MM.1S (cell line): Measurements from ENCODE around the gene SCIMP.

Experiments
- DNase-seq: peaks from one replicate; pipeline ENCODE4 v3.0.0-alpha.2; 2015
- H2AFZ ChIP-seq: fragments of 300-600 bp; sonication (generic); 2 replicates; pipeline ENCODE4 v1.6.0; 2016; ENCODE audit warnings: antibody characterized with exemption, low read length
- H3F3A ChIP-seq: fragments of 300-600 bp; sonication (generic); 2 replicates; pipeline ENCODE4 v1.6.1; 2016; ENCODE audit warnings: mild to moderate bottlenecking, antibody characterized with exemption, low read length, moderate library complexity, mixed read lengths; ENCODE audit not compliant: insufficient read depth
- H3K27ac ChIP-seq: fragments of 300-600 bp; sonication (generic); 2 replicates; pipeline ENCODE4 v1.5.1; 2016; ENCODE audit warnings: mild to moderate bottlenecking, low read length
- H3K27me3 ChIP-seq: fragments of 300-600 bp; sonication (generic); replicated peaks from 2 replicates; pipeline ENCODE4 v1.6.0; 2016; ENCODE audit warnings: low read length; ENCODE audit not compliant: insufficient read depth
- H3K36me3 ChIP-seq: fragments of 300-600 bp; sonication (generic); replicated peaks from 2 replicates; pipeline ENCODE4 v1.6.1; 2016; ENCODE audit warnings: mild to moderate bottlenecking, low read length, mixed read lengths; ENCODE audit not compliant: insufficient read depth
- H3K4me1 ChIP-seq: fragments of 300-600 bp; sonication (generic); 2 replicates; pipeline ENCODE4 v1.6.1; 2016; ENCODE audit warnings: low read length, mixed read lengths
- H3K4me2 ChIP-seq: fragments of 300-600 bp; sonication (generic); 2 replicates; pipeline ENCODE4 v1.6.0; 2016; ENCODE audit warnings: low read depth, low read length
- H3K4me3 ChIP-seq: fragments of 300-600 bp; sonication (generic); 2 replicates; pipeline ENCODE4 v1.5.1; 2016; ENCODE audit warnings: low read length, mixed read lengths
- H3K79me2 ChIP-seq: fragments of 300-600 bp; sonication (generic); 2 replicates; pipeline ENCODE4 v1.6.1; 2016; ENCODE audit warnings: mixed run types, low read length, mixed read lengths
- H3K9ac ChIP-seq: fragments of 300-600 bp; sonication (generic); 2 replicates; pipeline ENCODE4 v1.6.1; 2016; ENCODE audit warnings: low read length, mixed read lengths
- H3K9me2 ChIP-seq: fragments of 300-600 bp; sonication (generic); replicated peaks from 2 replicates; pipeline ENCODE4 v1.6.1; 2016; ENCODE audit warnings: mild to moderate bottlenecking, low read length, mixed read lengths; ENCODE audit not compliant: insufficient read depth
- H3K9me3 ChIP-seq: fragments of 300-600 bp; sonication (generic); replicated peaks from 2 replicates; pipeline ENCODE4 v1.6.1; 2016; ENCODE audit warnings: mild to moderate bottlenecking, low read length, mixed read lengths; ENCODE audit not compliant: insufficient read depth
- H4K20me1 ChIP-seq: fragments of 300-600 bp; sonication (generic); 2 replicates; pipeline ENCODE4 v1.6.1; 2016; ENCODE audit warnings: mild to moderate bottlenecking, low read length, moderate library complexity, mixed read lengths; ENCODE audit not compliant: insufficient read depth
- EZH2 ChIP-seq: fragments of 300-600 bp; sonication (generic); optimal IDR thresholded peaks from 2 replicates; pipeline ENCODE3; 2017; ENCODE audit warnings: low read depth, mild to moderate bottlenecking, antibody characterized with exemption, low read length, mixed read lengths
- EZH2phosphoT487 ChIP-seq: fragments of 300-600 bp; sonication (generic); IDR thresholded peaks from 2 replicates; pipeline ENCODE4 v1.6.1; 2018; ENCODE audit warnings: antibody characterized with exemption, low read length
- TF ChIP-seq, protein P1 (sequence below): fragments of 300-600 bp; sonication (generic); IDR thresholded peaks from 2 replicates; pipeline ENCODE4 v1.5.1; 2016; ENCODE audit warnings: antibody characterized with exemption, low read length, mixed read lengths

SCIMP gene

GRCh38 chr17:5209396-5209795 lies 25.3 kb downstream of the SCIMP start:
- no peak overlapping the region for H3K9ac ChIP-seq
- no peaks in the 10 kb centered on the region for H4K20me1 ChIP-seq
- H2AFZ ChIP-seq, result no peak overlapping the region
- H3K4me3 ChIP-seq, result no peak overlapping the region
- H3K79me2 ChIP-seq, result no peaks in the 10 kb centered on the region
- no peak overlapping the region for H3K27ac ChIP-seq
- no peaks in the 10 kb centered on the region for H3K4me1 ChIP-seq
- no peak for DNase-seq
- no peaks in the 10 kb centered on the region for H3K36me3 ChIP-seq
- no peaks in the 10 kb centered on the region for H3F3A ChIP-seq
- no peaks in the 10 kb centered on the region for H3K9me3 ChIP-seq
- H3K4me2 ChIP-seq, result no peak overlapping the region
- TF ChIP-seq EZH2 (no peak), EZH2phosphoT487 (no peak)
- TF ChIP-seq, protein P1, sequence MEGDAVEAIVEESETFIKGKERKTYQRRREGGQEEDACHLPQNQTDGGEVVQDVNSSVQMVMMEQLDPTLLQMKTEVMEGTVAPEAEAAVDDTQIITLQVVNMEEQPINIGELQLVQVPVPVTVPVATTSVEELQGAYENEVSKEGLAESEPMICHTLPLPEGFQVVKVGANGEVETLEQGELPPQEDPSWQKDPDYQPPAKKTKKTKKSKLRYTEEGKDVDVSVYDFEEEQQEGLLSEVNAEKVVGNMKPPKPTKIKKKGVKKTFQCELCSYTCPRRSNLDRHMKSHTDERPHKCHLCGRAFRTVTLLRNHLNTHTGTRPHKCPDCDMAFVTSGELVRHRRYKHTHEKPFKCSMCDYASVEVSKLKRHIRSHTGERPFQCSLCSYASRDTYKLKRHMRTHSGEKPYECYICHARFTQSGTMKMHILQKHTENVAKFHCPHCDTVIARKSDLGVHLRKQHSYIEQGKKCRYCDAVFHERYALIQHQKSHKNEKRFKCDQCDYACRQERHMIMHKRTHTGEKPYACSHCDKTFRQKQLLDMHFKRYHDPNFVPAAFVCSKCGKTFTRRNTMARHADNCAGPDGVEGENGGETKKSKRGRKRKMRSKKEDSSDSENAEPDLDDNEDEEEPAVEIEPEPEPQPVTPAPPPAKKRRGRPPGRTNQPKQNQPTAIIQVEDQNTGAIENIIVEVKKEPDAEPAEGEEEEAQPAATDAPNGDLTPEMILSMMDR, result no peak
- H3K9me2 ChIP-seq, result no peaks in the 10 kb centered on the region
- no peaks in the 10 kb centered on the region for H3K27me3 ChIP-seq

GRCh38 chr17:5203908-5204294 lies 30.8 kb downstream of the SCIMP start:
- no peaks in the 10 kb centered on the region for H3K27me3 ChIP-seq
- no peaks in the 10 kb centered on the region for H3K36me3 ChIP-seq
- no peaks in the 10 kb centered on the region for H3F3A ChIP-seq
- no peak overlapping the region for H3K4me2 ChIP-seq
- no peaks in the 10 kb centered on the region for H3K4me1 ChIP-seq
- H3K79me2 ChIP-seq, result no peaks in the 10 kb centered on the region
- DNase-seq, result no peak
- H3K27ac ChIP-seq, result no peak overlapping the region
- no peaks in the 10 kb centered on the region for H4K20me1 ChIP-seq
- no peak overlapping the region for H2AFZ ChIP-seq
- H3K4me3 ChIP-seq, result no peak overlapping the region
- no peaks in the 10 kb centered on the region for H3K9me2 ChIP-seq
- TF ChIP-seq EZH2, result no peak
- TF ChIP-seq, protein P1, result no peak
- TF ChIP-seq EZH2phosphoT487, result no peak
- H3K9me3 ChIP-seq, result no peaks in the 10 kb centered on the region
- H3K9ac ChIP-seq, result no peak overlapping the region

DNA sequence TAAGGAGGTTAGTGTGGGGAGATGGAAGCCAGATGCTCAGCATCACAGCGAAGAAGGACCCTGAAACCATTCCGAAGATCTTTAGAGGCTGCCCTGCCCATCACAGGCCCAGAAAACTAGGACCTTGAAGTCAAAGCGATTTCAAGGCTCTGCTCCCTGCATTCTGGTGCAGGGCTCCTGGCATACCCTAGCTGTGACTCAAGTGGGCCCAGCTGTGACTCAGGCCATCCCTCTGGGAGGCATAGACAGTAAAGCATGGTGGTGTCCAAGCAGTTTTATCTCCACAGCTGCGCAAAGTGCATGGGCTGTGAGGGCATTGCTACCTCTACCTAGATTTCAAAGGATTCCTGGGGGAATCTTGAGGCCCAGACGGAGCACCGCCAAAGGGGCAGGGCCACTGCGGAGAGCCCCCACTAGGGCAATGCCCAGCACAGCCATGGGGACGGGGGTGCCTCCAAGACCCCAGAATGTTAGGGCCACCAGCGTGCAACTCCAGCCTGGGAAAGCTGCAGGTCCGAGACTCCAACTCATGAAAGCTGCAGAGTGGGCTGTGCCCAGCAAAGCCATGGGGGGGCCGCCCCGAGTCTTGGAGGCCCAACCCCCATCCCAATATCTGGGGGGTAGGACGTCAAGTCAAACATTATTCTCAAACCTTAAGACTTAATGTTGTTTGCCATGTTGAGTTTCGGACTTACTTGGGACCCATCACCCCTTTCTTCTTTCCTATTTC lies 31.3 kb downstream of the SCIMP start:
- Histone ChIP-seq H3K79me2 (no peaks in the 10 kb centered on the region), H2AFZ (no peak overlapping the region), H3K4me3 (no peak overlapping the region), H3K36me3 (no peaks in the 10 kb centered on the region), H4K20me1 (no peaks in the 10 kb centered on the region), H3K27ac (no peak overlapping the region), H3K4me2 (no peak overlapping the region), H3F3A (no peaks in the 10 kb centered on the region), H3K9ac (no peak overlapping the region), H3K9me3 (no peaks in the 10 kb centered on the region), H3K27me3 (no peaks in the 10 kb centered on the region), H3K4me1 (no peaks in the 10 kb centered on the region), H3K9me2 (no peaks in the 10 kb centered on the region)
- DNase-seq, result no peak
- TF ChIP-seq EZH2phosphoT487 (no peak), EZH2 (no peak)
- TF ChIP-seq, protein P1, result no peak
